GM12873 (cell line): ENCODE data around the gene CLPTM1L.

ENCODE experiments used
- TF ChIP-seq, protein P1 (sequence below): IDR thresholded peaks from 2 replicates; pipeline ENCODE4 v1.5.1; 2012; ENCODE audit warnings: low read depth, mild to moderate bottlenecking, moderate library complexity, low read length, control low read depth; ENCODE audit not compliant: insufficient read depth; ENCODE audit errors: missing control alignments

CLPTM1L gene

GRCh38 chr5:1363581-1363980 lies 18.7 kb upstream of the CLPTM1L start:
- TF ChIP-seq, protein P1, sequence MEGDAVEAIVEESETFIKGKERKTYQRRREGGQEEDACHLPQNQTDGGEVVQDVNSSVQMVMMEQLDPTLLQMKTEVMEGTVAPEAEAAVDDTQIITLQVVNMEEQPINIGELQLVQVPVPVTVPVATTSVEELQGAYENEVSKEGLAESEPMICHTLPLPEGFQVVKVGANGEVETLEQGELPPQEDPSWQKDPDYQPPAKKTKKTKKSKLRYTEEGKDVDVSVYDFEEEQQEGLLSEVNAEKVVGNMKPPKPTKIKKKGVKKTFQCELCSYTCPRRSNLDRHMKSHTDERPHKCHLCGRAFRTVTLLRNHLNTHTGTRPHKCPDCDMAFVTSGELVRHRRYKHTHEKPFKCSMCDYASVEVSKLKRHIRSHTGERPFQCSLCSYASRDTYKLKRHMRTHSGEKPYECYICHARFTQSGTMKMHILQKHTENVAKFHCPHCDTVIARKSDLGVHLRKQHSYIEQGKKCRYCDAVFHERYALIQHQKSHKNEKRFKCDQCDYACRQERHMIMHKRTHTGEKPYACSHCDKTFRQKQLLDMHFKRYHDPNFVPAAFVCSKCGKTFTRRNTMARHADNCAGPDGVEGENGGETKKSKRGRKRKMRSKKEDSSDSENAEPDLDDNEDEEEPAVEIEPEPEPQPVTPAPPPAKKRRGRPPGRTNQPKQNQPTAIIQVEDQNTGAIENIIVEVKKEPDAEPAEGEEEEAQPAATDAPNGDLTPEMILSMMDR, result no peak

DNA sequence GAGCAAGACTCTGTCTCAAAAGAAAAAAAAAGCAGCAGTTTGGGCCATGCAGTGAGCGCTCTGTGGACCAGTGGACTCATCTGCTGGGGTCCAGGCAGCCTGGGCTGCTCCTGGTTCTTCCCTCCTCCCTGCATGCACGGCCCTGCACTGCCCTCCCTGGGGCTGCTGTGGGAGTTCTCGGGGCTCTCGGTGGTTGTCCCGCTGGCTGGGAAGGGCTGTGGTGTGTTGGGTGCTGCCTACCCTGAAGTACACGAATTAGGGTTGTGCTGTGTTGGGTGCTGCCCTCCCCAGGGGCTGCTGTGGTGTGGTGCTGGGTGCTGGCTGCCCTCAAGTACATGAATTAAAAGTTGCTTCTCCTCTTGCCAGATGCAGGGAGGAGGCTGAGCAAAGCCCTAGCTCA lies 18.3 kb upstream of the CLPTM1L start:
- TF ChIP-seq, protein P1, result no peak

DNA sequence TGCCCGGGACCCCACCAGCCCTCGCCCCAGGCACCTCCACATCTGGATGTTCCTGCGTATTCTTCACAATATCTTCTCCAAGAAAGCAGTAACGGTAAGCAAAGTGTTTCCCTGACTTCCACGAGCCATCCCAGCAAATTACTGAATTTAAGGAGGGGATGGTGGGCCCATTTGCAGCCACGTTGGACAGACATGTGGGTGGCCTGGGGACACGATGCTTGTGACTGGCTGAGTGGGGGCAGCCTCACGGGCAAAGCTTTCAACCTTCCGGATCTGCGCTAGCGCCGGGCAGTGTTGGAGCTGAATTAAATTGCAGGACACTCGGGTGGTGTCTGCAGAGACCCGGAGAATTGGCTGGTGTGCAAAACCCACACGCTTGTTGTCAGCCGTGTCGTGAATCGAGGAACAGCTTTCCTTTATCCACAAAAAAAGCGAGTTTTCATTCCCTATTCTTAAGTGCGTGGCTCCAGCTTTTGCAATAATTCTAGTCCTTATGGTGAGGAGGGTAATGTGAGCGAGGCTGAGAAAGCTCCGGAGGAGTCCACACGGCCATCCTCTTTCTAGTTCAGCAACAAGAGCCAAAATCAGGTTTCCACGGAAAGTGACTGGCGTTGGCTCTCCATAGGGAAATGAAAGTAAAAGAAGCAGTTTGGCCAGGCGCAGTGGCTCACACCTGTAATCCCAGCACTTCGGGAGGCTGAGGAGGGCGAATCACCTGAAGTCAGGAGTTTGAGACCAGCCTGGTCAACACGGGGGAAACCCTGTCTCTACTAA lies 17.5 kb upstream of the CLPTM1L start:
- TF ChIP-seq, protein P1, result no peak

- TF ChIP-seq, protein P1, result no peak
These were observed 16.0 kb upstream of the CLPTM1L start for GRCh38 chr5:1360861-1361260.

- TF ChIP-seq, protein P1, result no peak
These were observed 14.8 kb upstream of the CLPTM1L start for GRCh38 chr5:1359713-1360112.

DNA sequence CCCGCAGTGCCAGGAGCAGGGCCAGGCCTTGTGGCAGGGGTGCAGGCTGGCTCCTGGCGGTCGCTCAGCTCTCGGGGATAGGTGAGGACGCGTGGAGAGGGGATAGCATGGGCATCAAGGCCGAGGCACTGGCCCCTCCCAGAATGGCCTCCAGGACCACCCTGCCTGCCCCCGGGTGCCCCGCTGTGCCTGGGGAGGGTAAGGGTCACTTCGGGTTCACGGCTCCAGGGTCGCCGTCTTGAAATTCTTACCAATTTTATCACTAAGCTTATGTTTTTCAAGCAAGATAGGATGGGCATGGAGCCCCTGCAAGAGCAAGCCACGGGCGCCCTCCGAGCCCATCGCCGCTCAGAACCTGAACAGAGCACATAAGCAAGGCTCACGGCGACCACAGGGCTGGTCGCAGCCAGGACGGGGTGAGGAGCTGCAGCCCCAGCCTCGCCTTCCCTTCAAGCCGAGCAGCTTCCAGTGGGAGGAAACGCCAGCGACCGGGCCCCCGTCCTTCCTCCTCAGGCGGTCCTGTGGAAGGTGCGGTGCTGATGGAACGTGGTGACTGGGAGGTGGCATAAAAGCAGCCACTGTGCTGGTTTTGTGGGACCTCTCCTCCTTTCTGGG lies 14.2 kb upstream of the CLPTM1L start:
- TF ChIP-seq, protein P1, result no peak

GRCh38 chr5:1358726-1359025 lies 13.8 kb upstream of the CLPTM1L start:
- TF ChIP-seq, protein P1, result no peak
